Hepatocyte (in vitro differentiated cells): ENCODE data around the gene FAM50A. TPM values are rescaled to one million over a fixed set of nuclear protein-coding genes. Genes with fewer than 3 reads are reported as not detected.

Source experiments
- DNase-seq: peaks from one replicate; pipeline ENCODE4 v3.0.0-alpha.2; 2016; ENCODE audit warnings: low spot score
- H2AFZ ChIP-seq: fragments of 200-600 bp; sonication (generic); 2 replicates; pipeline ENCODE4 v1.6.0; 2016; ENCODE audit warnings: antibody characterized with exemption, mild to moderate bottlenecking
- H3K27ac ChIP-seq: fragments of 200-600 bp; sonication (generic); 2 replicates; pipeline ENCODE4 v1.5.1; 2016; ENCODE audit warnings: mild to moderate bottlenecking
- H3K27me3 ChIP-seq: fragments of 200-600 bp; sonication (generic); 2 replicates; pipeline ENCODE4 v1.6.1; 2016
- H3K36me3 ChIP-seq: fragments of 200-600 bp; sonication (generic); replicated peaks from 2 replicates; pipeline ENCODE4 v1.5.1; 2016; ENCODE audit warnings: low read depth; ENCODE audit not compliant: insufficient read depth
- H3K4me1 ChIP-seq: fragments of 200-600 bp; sonication (generic); 2 replicates; pipeline ENCODE4 v1.5.1; 2016; ENCODE audit warnings: mild to moderate bottlenecking, moderate library complexity; ENCODE audit not compliant: insufficient read depth
- H3K4me2 ChIP-seq: fragments of 200-600 bp; sonication (generic); 2 replicates; pipeline ENCODE4 v1.6.0; 2016
- H3K4me3 ChIP-seq: fragments of 200-600 bp; sonication (generic); 2 replicates; pipeline ENCODE4 v1.5.1; 2016; ENCODE audit warnings: mild to moderate bottlenecking
- H3K79me2 ChIP-seq: fragments of 200-600 bp; sonication (generic); 2 replicates; pipeline ENCODE4 v1.6.0; 2017; ENCODE audit warnings: mild to moderate bottlenecking
- H3K9me2 ChIP-seq: fragments of 200-600 bp; sonication (generic); replicated peaks from 2 replicates; pipeline ENCODE4 v1.6.0; 2017; ENCODE audit warnings: mild to moderate bottlenecking; ENCODE audit not compliant: insufficient read depth
- H3K9me3 ChIP-seq: fragments of 200-600 bp; sonication (generic); 2 replicates; pipeline ENCODE4 v1.5.1; 2016; ENCODE audit warnings: low read depth, mild to moderate bottlenecking
- H4K20me1 ChIP-seq: fragments of 200-600 bp; sonication (generic); 2 replicates; pipeline ENCODE4 v1.6.0; 2016; ENCODE audit warnings: mild to moderate bottlenecking; ENCODE audit not compliant: insufficient read depth, poor library complexity, severe bottlenecking
- EZH2 ChIP-seq: fragments of 200-600 bp; sonication (generic); IDR thresholded peaks from 2 replicates; pipeline ENCODE4 v1.6.1; 2016; ENCODE audit warnings: antibody characterized with exemption, mild to moderate bottlenecking, borderline replicate concordance
- EZH2phosphoT487 ChIP-seq: fragments of 200-600 bp; sonication (generic); IDR thresholded peaks from one replicate; pipeline ENCODE4 v1.6.1; 2018; ENCODE audit warnings: antibody characterized with exemption, mild to moderate bottlenecking, low read depth, moderate library complexity; ENCODE audit not compliant: unreplicated experiment, severe bottlenecking
- WGBS: methylation state at CpG from one replicate; pipeline ENCODE4 v1.1.6; 2016; ENCODE audit warnings: low lambda C conversion rate; ENCODE audit errors: missing lambda C conversion rate; 5-methylcytosine and 5-hydroxymethylcytosine counted together
- polyA plus RNA-seq: library from polyadenylated mRNA; unstranded; fragments of >200 nt; fragmentation: Nextera tagmentation; extraction: Ambion mirVana; gene quantifications from 2 replicates; pipeline ENCODE4 v1.2.1, GENCODE V29; 2016
- total RNA-seq: library from RNA; depleted of rRNA; stranded (reverse); fragments of >200 nt; gene quantifications from 2 replicates; pipeline ENCODE4 v1.2.3, GENCODE V29; 2014
- TF ChIP-seq, protein P1 (sequence below): fragments of 200-600 bp; sonication (generic); IDR thresholded peaks from 2 replicates; pipeline ENCODE4 v1.5.1; 2016; ENCODE audit warnings: antibody characterized with exemption, mild to moderate bottlenecking; ENCODE audit not compliant: poor library complexity

FAM50A gene
- total and polyA plus RNA-seq, 2 experiments from 2014 or later: 65.9 to 147 TPM

DNA sequence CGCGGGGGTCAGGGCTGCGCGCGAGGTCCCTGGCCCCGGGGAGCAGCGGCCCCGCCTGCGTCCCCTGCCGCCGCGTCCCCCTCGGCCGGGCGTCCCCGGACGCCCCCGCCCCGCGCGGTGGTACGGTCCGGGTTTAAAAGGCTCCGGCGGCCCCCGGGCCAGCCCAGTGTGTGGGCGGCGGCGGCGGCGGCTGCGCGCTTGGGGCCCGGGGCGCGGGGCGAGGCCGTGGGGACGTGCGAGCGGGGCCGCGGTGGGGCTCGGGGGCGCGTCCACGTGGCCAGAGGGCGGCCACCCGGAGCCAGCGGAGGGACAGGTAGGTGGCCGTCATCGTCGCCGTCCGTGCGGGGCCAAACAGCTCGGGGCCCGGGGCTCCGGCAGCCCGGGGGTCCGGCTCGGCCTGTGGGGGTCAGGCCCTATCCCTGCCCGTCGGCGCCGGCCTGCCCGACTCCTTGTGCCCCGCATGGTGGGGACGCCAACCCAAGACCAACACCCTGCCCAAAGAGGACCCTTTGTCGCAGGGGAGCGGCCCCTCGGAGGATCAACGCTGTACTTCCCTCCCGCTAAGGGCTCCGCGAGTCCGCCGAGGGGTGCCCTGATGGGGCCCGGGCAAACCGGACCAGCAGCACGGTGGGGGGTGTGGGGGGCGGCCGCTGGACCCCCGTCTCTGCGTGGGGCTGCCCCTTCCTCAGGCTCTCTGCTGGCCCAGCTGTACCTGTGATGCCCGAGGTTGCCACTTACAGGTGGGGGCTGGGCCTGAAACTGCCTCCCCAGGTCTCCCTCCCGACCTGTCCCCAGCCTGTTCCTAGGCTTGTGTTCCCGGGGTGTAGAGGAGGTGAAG is 14.4 kb downstream of the FAM50A start, which contains the start of gene PLXNA3:
TSS of gene PLXNA3 (plus strand) at position 166 of the 838 bp plus-strand sequence. CDS start 1,903 bp downstream, outside the sequence.
- TF ChIP-seq EZH2 (no peak), EZH2phosphoT487 (no peak)
- TF ChIP-seq, protein P1, sequence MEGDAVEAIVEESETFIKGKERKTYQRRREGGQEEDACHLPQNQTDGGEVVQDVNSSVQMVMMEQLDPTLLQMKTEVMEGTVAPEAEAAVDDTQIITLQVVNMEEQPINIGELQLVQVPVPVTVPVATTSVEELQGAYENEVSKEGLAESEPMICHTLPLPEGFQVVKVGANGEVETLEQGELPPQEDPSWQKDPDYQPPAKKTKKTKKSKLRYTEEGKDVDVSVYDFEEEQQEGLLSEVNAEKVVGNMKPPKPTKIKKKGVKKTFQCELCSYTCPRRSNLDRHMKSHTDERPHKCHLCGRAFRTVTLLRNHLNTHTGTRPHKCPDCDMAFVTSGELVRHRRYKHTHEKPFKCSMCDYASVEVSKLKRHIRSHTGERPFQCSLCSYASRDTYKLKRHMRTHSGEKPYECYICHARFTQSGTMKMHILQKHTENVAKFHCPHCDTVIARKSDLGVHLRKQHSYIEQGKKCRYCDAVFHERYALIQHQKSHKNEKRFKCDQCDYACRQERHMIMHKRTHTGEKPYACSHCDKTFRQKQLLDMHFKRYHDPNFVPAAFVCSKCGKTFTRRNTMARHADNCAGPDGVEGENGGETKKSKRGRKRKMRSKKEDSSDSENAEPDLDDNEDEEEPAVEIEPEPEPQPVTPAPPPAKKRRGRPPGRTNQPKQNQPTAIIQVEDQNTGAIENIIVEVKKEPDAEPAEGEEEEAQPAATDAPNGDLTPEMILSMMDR: no peak

GRCh38 chrX:154458954-154459778 is 15.2 kb downstream of the FAM50A start:
- Histone ChIP-seq H3K79me2 (peaks cover 23% of the 10 kb centered on the region), H3K27me3 (no peaks in the 10 kb centered on the region), H3K9me3 (no peaks in the 10 kb centered on the region), H3K36me3 (no peaks in the 10 kb centered on the region), H3K4me1 (no peaks in the 10 kb centered on the region), H3K4me3 (peak overlapping the region; percentile 52), H4K20me1 (no peaks in the 10 kb centered on the region), H2AFZ (no peak overlapping the region), H3K27ac (peak overlapping the region; percentile 20), H3K4me2 (peak overlapping the region; percentile 83), H3K9me2 (no peaks in the 10 kb centered on the region)
- peak; percentile 44 for DNase-seq
- 51% methylated on average over 11 of the region's 15 CpGs for WGBS
- TF ChIP-seq, protein P1: no peak
- TF ChIP-seq EZH2 (no peak), EZH2phosphoT487 (no peak)

More for the DNA sequence above, 14.4 kb downstream of the FAM50A start, which contains the start of gene PLXNA3:
- peak; percentile 74 for DNase-seq
- Histone ChIP-seq H3K9me3 (no peaks in the 10 kb centered on the region), H3K9me2 (no peaks in the 10 kb centered on the region), H3K27ac (peak within 1 kb of the TSS; percentile 80), H4K20me1 (no peaks in the 10 kb centered on the region), H3K27me3 (no peaks in the 10 kb centered on the region), H3K4me1 (no peaks in the 10 kb centered on the region), H2AFZ (peak within 1 kb of the TSS; percentile 57), H3K36me3 (no peaks in the 10 kb centered on the region), H3K4me3 (peak within 1 kb of the TSS; percentile 52), H3K79me2 (peaks cover 23% of the 10 kb centered on the region), H3K4me2 (peak within 1 kb of the TSS; percentile 83)
- 38% methylated on average over 20 of the region's 88 CpGs for WGBS

DNA sequence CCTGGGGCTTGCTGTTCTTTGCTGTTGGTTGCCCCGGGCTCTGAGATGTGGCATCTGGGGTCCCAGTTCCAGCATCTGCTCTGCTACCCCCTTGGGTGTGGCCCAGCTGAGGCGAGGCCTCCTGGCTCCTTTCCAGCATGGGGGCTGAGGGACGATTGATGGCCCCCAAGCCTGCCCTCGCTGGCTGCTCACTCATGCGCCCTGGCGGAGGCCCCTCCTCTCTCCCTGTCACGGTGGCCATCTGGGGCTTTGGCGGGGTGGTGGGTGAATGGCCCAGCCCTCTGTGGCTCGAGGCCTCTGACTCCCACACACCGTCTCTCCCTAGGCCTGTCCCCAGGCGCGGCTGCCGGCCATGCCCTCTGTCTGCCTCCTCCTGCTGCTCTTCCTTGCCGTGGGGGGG is 15.9 kb downstream of the FAM50A start:
- no peak overlapping the region for H2AFZ ChIP-seq
- H3K79me2 ChIP-seq: peaks cover 23% of the 10 kb centered on the region
- no peaks in the 10 kb centered on the region for H3K27me3 ChIP-seq
- no peaks in the 10 kb centered on the region for H3K9me3 ChIP-seq
- H3K4me1 ChIP-seq: no peaks in the 10 kb centered on the region
- peak overlapping the region; percentile 83 for H3K4me2 ChIP-seq
- no peaks in the 10 kb centered on the region for H3K9me2 ChIP-seq
- WGBS: 67% methylated on average over 14 of the region's 14 CpGs
- no peak overlapping the region for H3K4me3 ChIP-seq
- no peaks in the 10 kb centered on the region for H4K20me1 ChIP-seq
- no peaks in the 10 kb centered on the region for H3K36me3 ChIP-seq
- no peak for TF ChIP-seq EZH2
- no peak for TF ChIP-seq EZH2phosphoT487
- TF ChIP-seq, protein P1: no peak
- H3K27ac ChIP-seq: no peak overlapping the region
- DNase-seq: no peak
